Activated CD4-positive, alpha-beta T cell treated with anti-CD3 and anti-CD28 coated beads for 4 hours (primary cell): ENCODE data around the gene DCAF11.

Experiments
- DNase-seq, 2 donors: peaks; one replicate each; pipeline ENCODE4 v3.0.0-alpha.2; 2020

Gene DCAF11

GRCh38 chr14:24165785-24166184 is 51.2 kb downstream of the DCAF11 start:
- no peak for DNase-seq

- DNase-seq: no peak
Observed at GRCh38 chr14:24167469-24168114, 53.0 kb downstream of the DCAF11 start.

GRCh38 chr14:24171422-24172260 is 57.1 kb downstream of the DCAF11 start, which contains the start of gene REC8:
TSS of gene REC8 (plus strand) at chr14:24172080. CDS start at chr14:24172553, 473 bp downstream.
- peak; percentile 38 to 57 for DNase-seq

- no peak for DNase-seq
Observed at GRCh38 chr14:24172261-24172860, 57.8 kb downstream of the DCAF11 start.

- no peak for DNase-seq
Observed at GRCh38 chr14:24172871-24173281, 58.3 kb downstream of the DCAF11 start.
